ENCODE results near the gene AKNA.

AKNA gene

GRCh38 chr9:114394523-114395333 lies 6.9 kb upstream of the AKNA start:
- no peak for DNase-seq

GRCh38 chr9:114392749-114393112 lies 4.9 kb upstream of the AKNA start:
- DNase-seq: no peak

- no peak for DNase-seq
Observed at GRCh38 chr9:114390952-114391351, 3.2 kb upstream of the AKNA start.

- DNase-seq: no peak
Observed at GRCh38 chr9:114389612-114390368, 2.0 kb upstream of the AKNA start.

GRCh38 chr9:114388764-114389375 lies 1.1 kb upstream of the AKNA start:
- DNase-seq: no peak

GRCh38 chr9:114388357-114388682 lies 538 bp upstream of the AKNA start:
- DNase-seq: no peak

GRCh38 chr9:114386886-114387679 lies 699 bp downstream of the AKNA start:
- no peak for DNase-seq

GRCh38 chr9:114386361-114386885 lies 1.4 kb downstream of the AKNA start:
- no peak for DNase-seq

- DNase-seq: peak; percentile 83
Observed at GRCh38 chr9:114385397-114386181, 2.2 kb downstream of the AKNA start.

- no peak for DNase-seq
Observed at GRCh38 chr9:114384836-114385396, 2.9 kb downstream of the AKNA start.

- DNase-seq: no peak
Observed at GRCh38 chr9:114384341-114384740, 3.4 kb downstream of the AKNA start.

GRCh38 chr9:114383521-114384231 lies 4.1 kb downstream of the AKNA start:
- no peak for DNase-seq

- peak; percentile 66 for DNase-seq
Observed at GRCh38 chr9:114382699-114383520, 4.9 kb downstream of the AKNA start.

- no peak for DNase-seq
Observed at GRCh38 chr9:114378883-114379282, 8.9 kb downstream of the AKNA start.

GRCh38 chr9:114378016-114378415 lies 9.8 kb downstream of the AKNA start:
- no peak for DNase-seq

GRCh38 chr9:114376586-114377445 lies 11.0 kb downstream of the AKNA start:
- no peak for DNase-seq

- DNase-seq: no peak
Observed at GRCh38 chr9:114375386-114376175, 12.2 kb downstream of the AKNA start.

- DNase-seq: no peak
Observed at GRCh38 chr9:114374936-114375335, 12.8 kb downstream of the AKNA start.
